Retinal pigment epithelial cell (primary cell): ENCODE data around the gene KIAA1549.

Experiments
- DNase-seq: peaks from one replicate; pipeline ENCODE4 v3.0.0-alpha.2; 2010; ENCODE audit warnings: low read depth
- H3K4me3 ChIP-seq: 2 replicates; pipeline ENCODE4 v1.5.1; 2011; ENCODE audit warnings: mild to moderate bottlenecking, low read length, control low read depth, moderate library complexity
- CTCF ChIP-seq: conservative IDR thresholded peaks from 2 replicates; pipeline ENCODE4 v1.5.1; 2011; ENCODE audit warnings: low read depth, low read length, control low read depth, inconsistent platforms

The KIAA1549 gene

GRCh38 chr7:138834583-138834982, 146.6 kb downstream of the KIAA1549 start:
- DNase-seq: no peak
- TF ChIP-seq CTCF: no peak

GRCh38 chr7:138833596-138833995, 147.6 kb downstream of the KIAA1549 start:
- no peak overlapping the region for H3K4me3 ChIP-seq
- TF ChIP-seq CTCF: no peak
- no peak for DNase-seq

More at GRCh38 chr7:138834583-138834982, 146.6 kb downstream of the KIAA1549 start:
- H3K4me3 ChIP-seq: no peak overlapping the region

GRCh38 chr7:138832966-138833365, 148.2 kb downstream of the KIAA1549 start:
- no peak overlapping the region for H3K4me3 ChIP-seq
- no peak for TF ChIP-seq CTCF
- DNase-seq: no peak

GRCh38 chr7:138829335-138829734, 151.9 kb downstream of the KIAA1549 start:
- no peak for DNase-seq
- TF ChIP-seq CTCF: no peak
- no peak overlapping the region for H3K4me3 ChIP-seq

GRCh38 chr7:138828302-138828701, 152.9 kb downstream of the KIAA1549 start:
- no peak overlapping the region for H3K4me3 ChIP-seq
- DNase-seq: no peak
- TF ChIP-seq CTCF: no peak

GRCh38 chr7:138825049-138825721, 156.0 kb downstream of the KIAA1549 start:
- TF ChIP-seq CTCF: no peak
- H3K4me3 ChIP-seq: no peak overlapping the region
- no peak for DNase-seq

GRCh38 chr7:138822867-138823535, 158.2 kb downstream of the KIAA1549 start:
- H3K4me3 ChIP-seq: no peak overlapping the region
- TF ChIP-seq CTCF: no peak
- DNase-seq: no peak
